ENCODE data around the gene ATG2A. TPM values are rescaled to one million over a fixed set of nuclear protein-coding genes. Genes with fewer than 3 reads are reported as not detected.

Gene ATG2A
- total RNA-seq, 1 donor: 12.1 TPM

- TF ChIP-seq CTCF (IDR thresholded peaks at IDR 0.05; ENCODE audit: insufficient read depth, low read depth, low read length): no peak
- no peak overlapping the region for H3K4me3 ChIP-seq (ENCODE audit: low read depth, low read length)
- DNase-seq (ENCODE audit: low read depth): no peak
Observed at GRCh38 chr11:64932324-64932723, 15.3 kb upstream of the ATG2A start.

- no peak overlapping the region for H3K4me3 ChIP-seq (ENCODE audit: low read depth, low read length)
- no peak for TF ChIP-seq CTCF (IDR thresholded peaks at IDR 0.05; ENCODE audit: insufficient read depth, low read depth, low read length)
- no peak for DNase-seq (ENCODE audit: low read depth)
Observed at GRCh38 chr11:64931290-64931689, 14.3 kb upstream of the ATG2A start.

GRCh38 chr11:64930340-64930739, 13.3 kb upstream of the ATG2A start:
- no peak overlapping the region for H3K4me3 ChIP-seq (ENCODE audit: low read depth, low read length)
- no peak for TF ChIP-seq CTCF (IDR thresholded peaks at IDR 0.05; ENCODE audit: insufficient read depth, low read depth, low read length)
- no peak for DNase-seq (ENCODE audit: low read depth)

GRCh38 chr11:64929625-64930024, 12.6 kb upstream of the ATG2A start:
- DNase-seq (ENCODE audit: low read depth): no peak
- TF ChIP-seq CTCF (IDR thresholded peaks at IDR 0.05; ENCODE audit: insufficient read depth, low read depth, low read length): no peak
- H3K4me3 ChIP-seq (ENCODE audit: low read depth, low read length): no peak overlapping the region

GRCh38 chr11:64928957-64929356, 11.9 kb upstream of the ATG2A start:
- TF ChIP-seq CTCF (IDR thresholded peaks at IDR 0.05; ENCODE audit: insufficient read depth, low read depth, low read length): no peak
- no peak for DNase-seq (ENCODE audit: low read depth)
- no peak overlapping the region for H3K4me3 ChIP-seq (ENCODE audit: low read depth, low read length)

GRCh38 chr11:64926689-64927088, 9.7 kb upstream of the ATG2A start:
- H3K4me3 ChIP-seq (ENCODE audit: low read depth, low read length): no peak overlapping the region
- TF ChIP-seq CTCF (IDR thresholded peaks at IDR 0.05; ENCODE audit: insufficient read depth, low read depth, low read length): no peak
- no peak for DNase-seq (ENCODE audit: low read depth)
